K562 (cell line): ENCODE data around the gene RAB24.

ENCODE experiments used
- ETV1 ChIP-seq: fragments of 450-650 bp; conservative IDR thresholded peaks from 2 replicates; pipeline ENCODE4 v1.6.1; 2016; ENCODE audit warnings: missing genetic modification characterization, control low read depth, low read depth, missing compliant biosample characterization
- GABPA ChIP-seq: fragments of 200-800 bp; sonication (Bioruptor generic); conservative IDR thresholded peaks from 2 replicates; pipeline ENCODE4 v1.6.1; 2016; ENCODE audit warnings: low read depth, missing genetic modification characterization, missing compliant biosample characterization
- IFI16 ChIP-seq: fragments of 250-450 bp; sonication (Bioruptor Pico); IDR thresholded peaks from 2 replicates; pipeline ENCODE4 v2.1.2; 2022; ENCODE audit warnings: mild to moderate bottlenecking, inconsistent platforms
- POLR2A ChIP-seq: fragments of 450-650 bp; conservative IDR thresholded peaks from 2 replicates; pipeline ENCODE4 v1.6.1; 2016
- POLR2AphosphoS5 ChIP-seq: IDR thresholded peaks from 2 replicates; pipeline ENCODE4 v1.6.1; 2011; ENCODE audit warnings: mild to moderate bottlenecking, low read depth, low read length, moderate library complexity; ENCODE audit not compliant: control insufficient read depth, insufficient read depth
- PRPF4 ChIP-seq: fragments of 200-400 bp; formaldehyde crosslinking; IDR thresholded peaks from one replicate; pipeline ENCODE4 v1.6.1; 2017; ENCODE audit warnings: low read length, low read depth, mild to moderate bottlenecking; ENCODE audit not compliant: insufficient read depth, poor library complexity, severe bottlenecking
- SMAD3 ChIP-seq: fragments of 450-650 bp; formaldehyde crosslinking; conservative IDR thresholded peaks from 2 replicates; pipeline ENCODE4 v1.4.0; 2020; ENCODE audit warnings: mild to moderate bottlenecking
- TARDBP ChIP-seq: fragments of 450-650 bp; IDR thresholded peaks from 2 replicates; pipeline ENCODE4 v1.6.1; 2016
- ZNF766 ChIP-seq: fragments of 200-800 bp; sonication (Bioruptor generic); conservative IDR thresholded peaks from 2 replicates; pipeline ENCODE4 v1.6.1; 2016; ENCODE audit warnings: missing genetic modification characterization, missing compliant biosample characterization
- TF ChIP-seq, protein P1 (sequence below), 3 experiments: IDR thresholded peaks in 2 of 3; conservative IDR thresholded peaks in 1 of 3; 2 replicates each; pipeline ENCODE4 v1.5.1; 2011 to 2012; ENCODE audit warnings: low read length in 3 of 3, mild to moderate bottlenecking in 3 of 3, control low read depth in 2 of 3, improper control_type of control experiment in 1 of 3, inconsistent platforms in 1 of 3, low read depth in 1 of 3, mixed read lengths in 1 of 3, moderate library complexity in 1 of 3; ENCODE audit not compliant: insufficient read depth in 2 of 3

DNA sequence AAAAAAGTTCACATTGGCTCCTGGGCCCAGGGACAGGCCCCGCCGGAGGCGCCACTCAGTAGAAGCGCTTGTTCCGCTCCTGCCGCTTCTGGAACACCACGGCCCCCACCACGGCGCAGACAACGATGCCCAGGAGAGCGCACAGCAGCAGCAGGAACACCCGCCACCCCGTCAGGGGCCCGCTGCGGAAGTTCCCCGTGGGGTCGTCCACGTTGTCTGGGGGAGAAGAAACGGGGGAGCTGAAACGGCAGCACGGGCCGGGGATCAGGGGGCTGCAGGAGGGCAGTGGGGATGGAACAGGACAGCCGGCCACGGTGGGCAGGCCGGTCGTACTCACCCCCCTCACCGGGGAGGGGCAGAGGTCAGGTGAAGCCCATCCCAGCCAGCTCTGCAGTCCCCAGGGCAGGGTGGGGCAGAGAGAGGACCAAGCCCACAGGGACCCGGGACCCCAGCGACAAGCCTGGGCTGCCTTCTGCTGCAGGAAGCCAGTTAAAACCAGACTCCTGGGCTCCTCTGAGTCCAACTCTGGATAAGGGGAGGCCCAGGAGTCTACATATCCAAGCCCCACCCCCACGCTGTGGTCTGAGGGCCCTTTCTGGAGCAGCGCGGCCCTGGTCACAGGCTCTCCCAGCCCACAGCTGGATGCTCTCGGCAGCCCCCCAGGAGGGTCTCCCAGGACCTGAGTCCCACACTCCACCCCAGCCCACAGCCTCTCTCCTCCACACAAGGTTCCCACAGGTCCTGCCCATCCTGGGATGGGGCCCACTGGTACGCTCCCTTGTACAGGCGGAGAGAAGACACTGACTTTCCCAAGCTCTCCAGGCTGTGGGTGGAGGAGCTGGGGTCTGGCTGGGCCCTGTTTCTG, 28.7 kb upstream of the RAB24 start:
- no peak for TF ChIP-seq POLR2AphosphoS5
- TF ChIP-seq ZNF766 (CRISPR knock-in tag), result no peak
- no peak for TF ChIP-seq PRPF4
- TF ChIP-seq, protein P1, sequence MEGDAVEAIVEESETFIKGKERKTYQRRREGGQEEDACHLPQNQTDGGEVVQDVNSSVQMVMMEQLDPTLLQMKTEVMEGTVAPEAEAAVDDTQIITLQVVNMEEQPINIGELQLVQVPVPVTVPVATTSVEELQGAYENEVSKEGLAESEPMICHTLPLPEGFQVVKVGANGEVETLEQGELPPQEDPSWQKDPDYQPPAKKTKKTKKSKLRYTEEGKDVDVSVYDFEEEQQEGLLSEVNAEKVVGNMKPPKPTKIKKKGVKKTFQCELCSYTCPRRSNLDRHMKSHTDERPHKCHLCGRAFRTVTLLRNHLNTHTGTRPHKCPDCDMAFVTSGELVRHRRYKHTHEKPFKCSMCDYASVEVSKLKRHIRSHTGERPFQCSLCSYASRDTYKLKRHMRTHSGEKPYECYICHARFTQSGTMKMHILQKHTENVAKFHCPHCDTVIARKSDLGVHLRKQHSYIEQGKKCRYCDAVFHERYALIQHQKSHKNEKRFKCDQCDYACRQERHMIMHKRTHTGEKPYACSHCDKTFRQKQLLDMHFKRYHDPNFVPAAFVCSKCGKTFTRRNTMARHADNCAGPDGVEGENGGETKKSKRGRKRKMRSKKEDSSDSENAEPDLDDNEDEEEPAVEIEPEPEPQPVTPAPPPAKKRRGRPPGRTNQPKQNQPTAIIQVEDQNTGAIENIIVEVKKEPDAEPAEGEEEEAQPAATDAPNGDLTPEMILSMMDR (IDR thresholded peaks at IDR 0.05 in 2 of 3, conservative IDR thresholded peaks at IDR 0.05 in 1 of 3; ENCODE audit: insufficient read depth in 2 of 3, low read depth in 1 of 3, low read length in 3 of 3), result no peak
- no peak for TF ChIP-seq TARDBP
- no peak for TF ChIP-seq ETV1
- no peak for TF ChIP-seq SMAD3 (CRISPR knock-in tag)
- TF ChIP-seq GABPA (tag), result no peak
- no peak for TF ChIP-seq IFI16 (CRISPR knock-in tag)
- TF ChIP-seq POLR2A, result no peak
